Chondrocyte (in vitro differentiated cells): ENCODE results near the gene PRELP. TPM values are rescaled to one million over a fixed set of nuclear protein-coding genes. Genes with fewer than 3 reads are reported as not detected.
A peak's percentile ranks its signal among the peaks of the same experiment; 100 is the strongest.

Source experiments
- DNase-seq: peaks from one replicate; pipeline ENCODE4 v3.0.0; 2021; ENCODE audit warnings: mixed read lengths, low spot score
- H3K27ac Mint-ChIP-seq: one replicate; pipeline ENCODE4 v1.8.0; 2021; ENCODE audit warnings: mild to moderate bottlenecking, moderate library complexity, mixed read lengths; ENCODE audit not compliant: unreplicated experiment
- H3K27me3 Mint-ChIP-seq: 2 replicates; pipeline ENCODE4 v1.8.0; 2021; ENCODE audit warnings: low read depth, mixed read lengths
- H3K36me3 Mint-ChIP-seq: 2 replicates; pipeline ENCODE4 v1.8.0; 2021; ENCODE audit warnings: low read depth, mixed read lengths
- H3K4me1 Mint-ChIP-seq: 2 replicates; pipeline ENCODE4 v1.8.0; 2021; ENCODE audit warnings: low read depth, mild to moderate bottlenecking, mixed read lengths
- H3K4me3 Mint-ChIP-seq: one replicate; pipeline ENCODE4 v1.8.0; 2021; ENCODE audit warnings: mild to moderate bottlenecking, moderate library complexity, mixed read lengths; ENCODE audit not compliant: unreplicated experiment
- H3K9me3 Mint-ChIP-seq: 2 replicates; pipeline ENCODE4 v1.8.0; 2021; ENCODE audit warnings: low read depth, mixed read lengths
- CTCF ChIP-seq: fragments of 200-600 bp; sonication (generic); IDR thresholded peaks from 2 replicates; pipeline ENCODE4 v1.5.0; 2021; ENCODE audit warnings: antibody characterized with exemption, mild to moderate bottlenecking, moderate library complexity
- total RNA-seq: library from RNA; stranded (reverse); gene quantifications from 3 replicates; pipeline ENCODE4 v1.2.1, GENCODE V29; 2021

Gene PRELP
- total RNA-seq, 1 donor from 2014 or later: 33.7 TPM

- no peak overlapping the region for H3K4me3 Mint-ChIP-seq
Observed at GRCh38 chr1:203470240-203470639, 5.4 kb upstream of the PRELP start.

GRCh38 chr1:203471841-203472240 is 3.8 kb upstream of the PRELP start:
- no peak for DNase-seq
- no peaks in the 10 kb centered on the region for H3K36me3 Mint-ChIP-seq
- H3K4me3 Mint-ChIP-seq: no peak overlapping the region
- peaks cover 37% of the 10 kb centered on the region for H3K4me1 Mint-ChIP-seq
- H3K27me3 Mint-ChIP-seq: no peaks in the 10 kb centered on the region
- no peak for TF ChIP-seq CTCF
- H3K27ac Mint-ChIP-seq: no peak overlapping the region
- no peaks in the 10 kb centered on the region for H3K9me3 Mint-ChIP-seq

More at GRCh38 chr1:203470240-203470639, 5.4 kb upstream of the PRELP start:
- Mint-ChIP-seq H3K4me1 (peaks cover 37% of the 10 kb centered on the region), H3K27me3 (no peaks in the 10 kb centered on the region), H3K36me3 (no peaks in the 10 kb centered on the region), H3K9me3 (no peaks in the 10 kb centered on the region), H3K27ac (no peak overlapping the region)
- DNase-seq: no peak
- TF ChIP-seq CTCF: no peak

- Mint-ChIP-seq H3K27me3 (no peaks in the 10 kb centered on the region), H3K4me3 (no peak overlapping the region), H3K27ac (no peak overlapping the region), H3K36me3 (no peaks in the 10 kb centered on the region), H3K4me1 (peaks cover 40% of the 10 kb centered on the region), H3K9me3 (no peaks in the 10 kb centered on the region)
- no peak for TF ChIP-seq CTCF
- no peak for DNase-seq
Observed at GRCh38 chr1:203473281-203473680, 2.3 kb upstream of the PRELP start.

- TF ChIP-seq CTCF: no peak
- H3K27me3 Mint-ChIP-seq: no peaks in the 10 kb centered on the region
- no peaks in the 10 kb centered on the region for H3K36me3 Mint-ChIP-seq
Observed at GRCh38 chr1:203473781-203474305, 1.8 kb upstream of the PRELP start.

GRCh38 chr1:203476216-203476814 is 709 bp downstream of the PRELP start:
- Mint-ChIP-seq H3K36me3 (no peaks in the 10 kb centered on the region), H3K27me3 (no peaks in the 10 kb centered on the region), H3K9me3 (no peaks in the 10 kb centered on the region), H3K27ac (peak overlapping the region; percentile 89), H3K4me3 (peak overlapping the region; percentile 72), H3K4me1 (peaks cover 67% of the 10 kb centered on the region)
- DNase-seq: no peak
- TF ChIP-seq CTCF: no peak

More at GRCh38 chr1:203473781-203474305, 1.8 kb upstream of the PRELP start:
- no peaks in the 10 kb centered on the region for H3K9me3 Mint-ChIP-seq
- no peak for DNase-seq
- H3K4me1 Mint-ChIP-seq: peaks cover 42% of the 10 kb centered on the region
- H3K4me3 Mint-ChIP-seq: no peak overlapping the region
- no peak overlapping the region for H3K27ac Mint-ChIP-seq
